Peyer's patch (tissue), 4 donors: Measurements from ENCODE around the gene ZNF33A. TPM values are rescaled to one million over a fixed set of nuclear protein-coding genes. Genes with fewer than 3 reads are reported as not detected.
"Not testable (repeated sequence)": the region's sequence is repeated elsewhere in the genome, so short reads cannot be mapped to it uniquely, and the experiment has no call there.

Experiments used
- DNase-seq, 3 donors: peaks; one replicate each; pipeline ENCODE4 v3.0.0-alpha.2; 2017 to 2019
- H3K27ac ChIP-seq, 4 donors: fragments of 200-600 bp; sonication (generic); one replicate each; pipeline ENCODE4 v1.5.1; 2016 to 2019
- H3K27me3 ChIP-seq, 2 donors: fragments of 200-600 bp; sonication (generic); one replicate each; pipeline ENCODE4 v1.5.1; 2019
- H3K36me3 ChIP-seq, 3 donors: fragments of 200-600 bp; sonication (generic); one replicate each; pipeline ENCODE4 v1.5.1; 2016 to 2019
- H3K4me1 ChIP-seq, 4 donors: fragments of 200-600 bp; sonication (generic); one replicate each; pipeline ENCODE4 v1.5.1; 2016 to 2019
- H3K4me3 ChIP-seq, 4 donors: fragments of 200-600 bp; sonication (generic); 1 replicate in 3 of 4; 2 replicates in 1 of 4; pipeline ENCODE4 v1.5.1; 2016 to 2019; ENCODE audit warnings: mild to moderate bottlenecking in 1 of 4
- H3K9me3 ChIP-seq, 4 donors: fragments of 200-600 bp; sonication (generic); one replicate each; pipeline ENCODE4 v1.5.1; 2016 to 2019; ENCODE audit warnings: mild to moderate bottlenecking in 1 of 4
- POLR2A ChIP-seq, 2 donors: fragments of 450-650 bp; IDR thresholded peaks; one replicate each; pipeline ENCODE4 v1.5.1; 2017; ENCODE audit warnings: antibody characterized with exemption in 2 of 2, mild to moderate bottlenecking in 2 of 2, moderate library complexity in 2 of 2
- total RNA-seq, 4 donors: library from RNA; depleted of rRNA; stranded (reverse); fragments of >200 nt; gene quantifications; one replicate each; pipeline ENCODE4 v1.1.0, GENCODE V29; 2016
- TF ChIP-seq, protein P1 (sequence below), 6 experiments: fragments of 450-650 bp in 4 of 6; fragments of 200-600 bp in 2 of 6; sonication (generic) in 1 of 6; IDR thresholded peaks; one replicate each; pipeline ENCODE4 v1.5.1; 2017 to 2019; ENCODE audit warnings: antibody characterized with exemption in 6 of 6, mild to moderate bottlenecking in 3 of 6, moderate library complexity in 1 of 6

The ZNF33A gene
- total RNA-seq, 4 donors from 2014 or later, result 33.8 to 62.3 (median 37.4) TPM

DNA sequence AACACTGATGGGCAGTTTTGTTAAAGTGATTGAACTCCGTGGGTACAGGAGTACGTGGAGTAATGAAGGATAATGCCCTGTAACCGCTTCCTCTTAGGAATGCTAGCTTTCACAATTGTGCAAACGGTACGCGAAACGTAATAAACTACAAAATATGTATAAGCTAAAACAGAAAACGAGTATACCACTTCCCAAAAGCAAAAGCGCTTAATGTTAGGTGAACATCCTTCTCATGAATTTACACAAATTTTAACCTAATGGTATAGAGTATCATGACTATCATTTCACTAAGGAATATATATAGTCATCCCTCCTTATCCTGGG lies 33.6 kb upstream of the ZNF33A start:
- Histone ChIP-seq H3K4me1 (no peaks in the 10 kb centered on the region), H3K27ac (peak overlapping the region; percentile 97 to 99 (median 98)), H3K36me3 (no peaks in the 10 kb centered on the region), H3K4me3 (peak overlapping the region; percentile 71 to 99 (median 78)), H3K9me3 (no peaks in the 10 kb centered on the region), H3K27me3 (no peaks in the 10 kb centered on the region)
- no peak for DNase-seq
- TF ChIP-seq, protein P1, sequence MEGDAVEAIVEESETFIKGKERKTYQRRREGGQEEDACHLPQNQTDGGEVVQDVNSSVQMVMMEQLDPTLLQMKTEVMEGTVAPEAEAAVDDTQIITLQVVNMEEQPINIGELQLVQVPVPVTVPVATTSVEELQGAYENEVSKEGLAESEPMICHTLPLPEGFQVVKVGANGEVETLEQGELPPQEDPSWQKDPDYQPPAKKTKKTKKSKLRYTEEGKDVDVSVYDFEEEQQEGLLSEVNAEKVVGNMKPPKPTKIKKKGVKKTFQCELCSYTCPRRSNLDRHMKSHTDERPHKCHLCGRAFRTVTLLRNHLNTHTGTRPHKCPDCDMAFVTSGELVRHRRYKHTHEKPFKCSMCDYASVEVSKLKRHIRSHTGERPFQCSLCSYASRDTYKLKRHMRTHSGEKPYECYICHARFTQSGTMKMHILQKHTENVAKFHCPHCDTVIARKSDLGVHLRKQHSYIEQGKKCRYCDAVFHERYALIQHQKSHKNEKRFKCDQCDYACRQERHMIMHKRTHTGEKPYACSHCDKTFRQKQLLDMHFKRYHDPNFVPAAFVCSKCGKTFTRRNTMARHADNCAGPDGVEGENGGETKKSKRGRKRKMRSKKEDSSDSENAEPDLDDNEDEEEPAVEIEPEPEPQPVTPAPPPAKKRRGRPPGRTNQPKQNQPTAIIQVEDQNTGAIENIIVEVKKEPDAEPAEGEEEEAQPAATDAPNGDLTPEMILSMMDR (IDR thresholded peaks at IDR 0.05), result no peak
- no peak for TF ChIP-seq POLR2A (IDR thresholded peaks at IDR 0.05)

DNA sequence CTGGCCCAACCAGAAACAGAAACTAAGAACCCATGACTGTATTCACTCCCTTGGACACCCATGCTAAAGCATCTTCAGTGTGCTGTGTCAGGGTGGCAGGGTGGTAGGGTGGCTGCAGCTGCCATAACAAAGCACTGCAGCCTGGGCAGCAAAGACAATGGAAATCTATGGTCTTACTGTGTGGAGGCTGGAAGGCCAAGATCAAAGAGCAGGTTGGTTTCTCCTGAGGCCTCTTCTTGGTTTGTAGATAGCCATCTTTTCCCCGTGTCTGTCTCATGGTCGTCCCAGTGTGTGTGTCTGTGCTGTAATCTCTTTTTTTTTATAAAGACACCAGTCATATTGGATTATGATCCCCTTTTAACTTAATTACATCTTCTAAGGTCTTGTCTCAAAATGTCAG lies 18.8 kb upstream of the ZNF33A start:
- H3K9me3 ChIP-seq, result no peaks in the 10 kb centered on the region
- no peak for DNase-seq
- TF ChIP-seq, protein P1 (IDR thresholded peaks at IDR 0.05), result no peak
- no peak for TF ChIP-seq POLR2A (IDR thresholded peaks at IDR 0.05)
- H3K36me3 ChIP-seq, result no peaks in the 10 kb centered on the region
- no peak overlapping the region for H3K27ac ChIP-seq
- H3K4me1 ChIP-seq, result no peaks in the 10 kb centered on the region
- no peak overlapping the region for H3K4me3 ChIP-seq
- no peaks in the 10 kb centered on the region for H3K27me3 ChIP-seq

DNA sequence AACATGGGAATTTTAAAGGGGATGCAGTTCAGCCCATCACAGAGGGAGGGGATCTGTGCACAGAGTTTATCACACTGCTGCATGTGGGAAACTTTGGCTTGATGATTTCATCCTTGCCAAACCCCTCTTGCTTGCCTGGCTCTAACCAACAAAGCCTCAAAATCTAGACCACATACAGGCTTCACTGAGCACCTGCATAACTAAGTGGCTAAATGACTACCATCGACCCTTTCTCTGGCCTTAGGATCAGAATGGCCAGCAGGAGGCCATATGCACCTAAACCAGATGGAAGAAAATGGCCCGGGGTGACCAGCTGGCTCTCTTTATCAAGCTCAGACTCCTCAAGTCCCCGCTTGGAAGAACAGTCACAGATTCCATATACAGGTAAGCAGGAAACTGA lies 18.4 kb upstream of the ZNF33A start:
- DNase-seq, result no peak
- Histone ChIP-seq H3K4me3 (no peak overlapping the region), H3K9me3 (no peaks in the 10 kb centered on the region), H3K27ac (no peak overlapping the region), H3K27me3 (no peaks in the 10 kb centered on the region), H3K36me3 (no peaks in the 10 kb centered on the region), H3K4me1 (no peaks in the 10 kb centered on the region)
- TF ChIP-seq POLR2A (IDR thresholded peaks at IDR 0.05), result no peak
- TF ChIP-seq, protein P1 (IDR thresholded peaks at IDR 0.05), result no peak

DNA sequence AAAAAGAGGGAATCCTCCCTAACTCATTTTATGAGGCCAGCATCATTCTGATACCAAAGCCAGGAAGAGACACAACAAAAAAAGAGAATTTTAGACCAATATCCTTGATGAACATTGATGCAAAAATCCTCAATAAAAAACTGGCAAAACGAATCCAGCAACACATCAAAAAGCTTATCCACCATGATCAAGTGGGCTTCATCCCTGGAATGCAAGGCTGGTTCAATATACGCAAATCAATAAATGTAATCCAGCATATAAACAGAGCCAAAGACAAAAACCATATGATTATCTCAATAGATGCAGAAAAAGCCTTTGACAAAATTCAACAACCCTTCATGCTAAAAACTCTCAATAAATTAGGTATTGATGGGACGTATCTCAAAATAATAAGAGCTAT lies 11.6 kb upstream of the ZNF33A start:
- H3K4me3 ChIP-seq, H3K4me1 ChIP-seq, H3K27me3 ChIP-seq, H3K36me3 ChIP-seq, H3K9me3 ChIP-seq, DNase-seq, H3K27ac ChIP-seq: not testable (repeated sequence)

DNA sequence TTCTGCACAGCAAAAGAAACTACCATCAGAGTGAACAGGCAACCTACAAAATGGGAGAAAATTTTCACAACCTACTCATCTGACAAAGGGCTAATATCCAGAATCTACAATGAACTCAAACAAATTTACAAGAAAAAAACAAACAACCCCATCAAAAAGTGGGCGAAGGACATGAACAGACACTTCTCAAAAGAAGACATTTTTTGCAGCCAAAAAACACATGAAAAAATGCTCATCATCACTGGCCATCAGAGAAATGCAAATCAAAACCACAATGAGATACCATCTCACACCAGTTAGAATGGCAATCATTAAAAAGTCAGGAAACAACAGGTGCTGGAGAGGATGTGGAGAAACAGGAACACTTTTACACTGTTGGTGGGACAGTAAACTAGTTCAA lies 10.0 kb upstream of the ZNF33A start:
- not testable (repeated sequence) for H3K9me3 ChIP-seq, H3K4me1 ChIP-seq, H3K27ac ChIP-seq, H3K36me3 ChIP-seq, H3K4me3 ChIP-seq, DNase-seq, H3K27me3 ChIP-seq

DNA sequence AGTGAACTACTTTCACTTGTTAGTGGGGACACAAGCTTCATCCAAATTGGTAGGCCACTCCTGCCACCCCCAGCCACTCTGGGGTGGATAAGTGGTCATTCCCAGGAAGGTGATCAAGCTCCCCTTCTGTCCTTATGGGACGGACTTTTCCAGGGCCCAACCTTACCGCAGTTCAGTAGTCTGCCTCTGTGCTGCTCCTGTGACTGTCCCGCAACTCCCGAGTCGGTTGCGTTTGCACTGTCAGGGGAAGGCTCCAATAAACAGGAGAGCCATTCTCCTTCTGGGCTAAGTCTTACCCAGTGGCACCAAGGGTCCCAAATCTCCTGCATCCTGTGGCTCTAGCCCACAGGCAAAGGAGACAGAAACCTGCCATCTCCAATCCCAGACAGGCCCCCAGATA lies 7.4 kb upstream of the ZNF33A start:
- H3K9me3 ChIP-seq, result no peaks in the 10 kb centered on the region
- no peak for DNase-seq
- H3K4me3 ChIP-seq, result no peak overlapping the region
- TF ChIP-seq POLR2A (IDR thresholded peaks at IDR 0.05), result no peak
- TF ChIP-seq, protein P1 (IDR thresholded peaks at IDR 0.05), result no peak
- no peaks in the 10 kb centered on the region for H3K36me3 ChIP-seq
- H3K27me3 ChIP-seq, result no peaks in the 10 kb centered on the region
- H3K4me1 ChIP-seq, result no peaks in the 10 kb centered on the region
- H3K27ac ChIP-seq, result no peak overlapping the region

DNA sequence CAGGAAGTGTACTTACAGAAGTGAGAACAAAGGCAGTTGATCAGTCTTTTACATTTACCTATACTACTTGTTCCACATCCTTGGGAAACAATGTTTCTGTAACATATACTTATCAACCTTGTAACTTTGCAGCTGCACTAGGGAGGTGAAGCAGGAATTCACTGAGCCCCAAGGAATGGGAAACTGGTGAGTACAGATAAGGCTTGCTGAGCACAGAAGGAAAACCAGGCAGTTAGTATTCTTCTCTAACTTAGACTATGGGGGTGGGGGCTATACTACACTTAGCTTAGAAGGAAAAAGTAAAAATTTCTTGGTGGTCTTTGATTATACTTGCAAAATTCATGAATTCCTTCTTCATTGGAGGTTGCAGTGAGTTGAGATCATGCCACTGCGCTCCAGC lies 6.9 kb upstream of the ZNF33A start:
- Histone ChIP-seq H3K9me3 (no peaks in the 10 kb centered on the region), H3K4me3 (no peak overlapping the region), H3K4me1 (no peaks in the 10 kb centered on the region), H3K27ac (no peak overlapping the region), H3K27me3 (no peaks in the 10 kb centered on the region), H3K36me3 (no peaks in the 10 kb centered on the region)
- DNase-seq, result no peak
- no peak for TF ChIP-seq POLR2A (IDR thresholded peaks at IDR 0.05)
- TF ChIP-seq, protein P1 (IDR thresholded peaks at IDR 0.05), result no peak
